ENCODE data around the gene RAB44. TPM values are rescaled to one million over a fixed set of nuclear protein-coding genes. Genes with fewer than 3 reads are reported as not detected.
"Not testable (repeated sequence)": the region's sequence is repeated elsewhere in the genome, so short reads cannot be mapped to it uniquely, and the experiment has no call there.

RAB44 gene
- total RNA-seq, 1 donor from 2014 or later = not detected

- no peak for TF ChIP-seq CTCF (conservative IDR thresholded peaks at IDR 0.05; ENCODE audit: low read depth, low read length)
- DNase-seq (ENCODE audit: low read depth) = no peak
- H3K4me3 ChIP-seq (ENCODE audit: low read depth, low read length) = no peak overlapping the region
Measured at GRCh38 chr6:36719126-36719525, 21.5 kb downstream of the RAB44 start.

GRCh38 chr6:36720251-36721141, 22.9 kb downstream of the RAB44 start:
- no peak for TF ChIP-seq CTCF (conservative IDR thresholded peaks at IDR 0.05; ENCODE audit: low read depth, low read length)
- no peak overlapping the region for H3K4me3 ChIP-seq (ENCODE audit: low read depth, low read length)
- DNase-seq (ENCODE audit: low read depth) = no peak

- DNase-seq (ENCODE audit: low read depth) = no peak
- no peak for TF ChIP-seq CTCF (conservative IDR thresholded peaks at IDR 0.05; ENCODE audit: low read depth, low read length)
- no peak overlapping the region for H3K4me3 ChIP-seq (ENCODE audit: low read depth, low read length)
Measured at GRCh38 chr6:36721369-36722140, 23.9 kb downstream of the RAB44 start.

- no peak for TF ChIP-seq CTCF (conservative IDR thresholded peaks at IDR 0.05; ENCODE audit: low read depth, low read length)
- no peak for DNase-seq (ENCODE audit: low read depth)
Measured at GRCh38 chr6:36722365-36722764, 24.7 kb downstream of the RAB44 start.

GRCh38 chr6:36722879-36723278, 25.3 kb downstream of the RAB44 start:
- no peak overlapping the region for H3K4me3 ChIP-seq (ENCODE audit: low read depth, low read length)
- no peak for TF ChIP-seq CTCF (conservative IDR thresholded peaks at IDR 0.05; ENCODE audit: low read depth, low read length)
- DNase-seq (ENCODE audit: low read depth) = no peak

More at GRCh38 chr6:36722365-36722764, 24.7 kb downstream of the RAB44 start:
- H3K4me3 ChIP-seq (ENCODE audit: low read depth, low read length) = no peak overlapping the region

- not testable (repeated sequence) for H3K4me3 ChIP-seq (ENCODE audit: low read depth, low read length); DNase-seq (ENCODE audit: low read depth)
Measured at GRCh38 chr6:36723992-36724391, 26.4 kb downstream of the RAB44 start.
